ENCODE data around the gene ZNF14. TPM values are rescaled to one million over a fixed set of nuclear protein-coding genes. Genes with fewer than 3 reads are reported as not detected.

Gene ZNF14
- total and polyA plus RNA-seq, 2 of the 4 experiments (the other 2 are of a cell fraction): 1.2 to 5.4 TPM

DNA sequence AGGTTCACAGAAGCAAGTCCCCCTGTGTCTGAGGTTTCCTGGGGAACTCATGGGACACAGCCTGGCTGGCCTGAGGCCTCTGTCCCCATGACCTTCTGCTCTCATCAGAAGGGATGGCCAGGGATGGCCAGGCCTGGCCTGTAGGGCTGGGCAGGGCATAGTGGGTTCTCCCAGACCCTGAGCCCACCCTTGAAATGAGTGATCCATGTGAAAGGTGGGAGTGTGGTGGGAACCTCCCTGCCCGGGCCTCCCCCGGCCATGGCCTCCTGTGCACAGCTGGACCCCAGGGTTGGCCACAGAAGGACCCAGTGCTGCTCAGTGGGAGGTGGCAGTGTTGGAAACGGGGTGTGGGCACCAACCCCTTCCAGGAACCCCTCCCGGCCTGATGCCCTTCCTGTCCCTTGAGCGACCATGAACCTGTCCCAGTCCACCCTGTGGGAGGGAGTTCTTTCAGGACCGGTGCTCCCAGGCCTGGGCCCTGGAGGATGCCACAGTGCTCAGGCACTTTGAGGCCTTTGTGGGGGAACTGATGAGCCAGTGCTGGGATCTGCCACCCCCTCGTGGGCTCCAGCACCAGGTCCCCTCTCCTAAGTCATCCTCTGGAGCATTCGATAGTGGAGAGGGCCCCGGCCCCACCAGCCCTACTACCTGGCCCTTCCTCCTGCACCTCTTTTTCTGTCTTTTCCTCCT lies 15.5 kb upstream of the ZNF14 start:
- H3K9me3 ChIP-seq (ENCODE audit: control insufficient read depth, insufficient read depth, low read length): peaks cover 55% of the 10 kb centered on the region
- no peak overlapping the region for H3K18ac ChIP-seq (ENCODE audit: low read depth, low read length)
- intact Hi-C loops (cut with micrococcal nuclease) (no loop called here), dilution Hi-C loops (cut with HindIII; ENCODE audit: low sequenced_read_pairs, unreplicated experiment) (no loop called here), in situ Hi-C loops (cut with MboI; ENCODE audit: low sequenced_read_pairs) (no loop called here)
- no peak overlapping the region for H2BK5ac ChIP-seq (ENCODE audit: low read depth, low read length, poor library complexity, severe bottlenecking)
- BruUV-seq (replicated peaks): no TSS peak
- ATAC-seq (ENCODE audit: low read depth) (no peak), DNase-seq (no peak)
- no peak overlapping the region for H2AK5ac ChIP-seq (ENCODE audit: low read depth, low read length)
- no peak overlapping the region for H2AK9ac ChIP-seq (replicated peaks; ENCODE audit: low read depth, low read length, poor library complexity)
- H2BK20ac ChIP-seq (ENCODE audit: low read depth, low read length): no peak overlapping the region
- H3K79me1 ChIP-seq (ENCODE audit: low read depth in 1 of 2, low read length in 2 of 2): no peaks in the 10 kb centered on the region
- H2AFZ ChIP-seq (replicated peaks; ENCODE audit: low read length, poor library complexity): no peak overlapping the region
- H4K5ac ChIP-seq (ENCODE audit: low read depth, low read length): no peak overlapping the region
- no peak overlapping the region for H3K27ac ChIP-seq (ENCODE audit: insufficient read depth, low read length)
- no peak overlapping the region for H3K14ac ChIP-seq (replicated peaks; ENCODE audit: low read depth, low read length)
- H3K9me1 ChIP-seq (ENCODE audit: insufficient read depth, low read length): no peaks in the 10 kb centered on the region
- H3K9ac ChIP-seq (ENCODE audit: low read depth, low read length): no peak overlapping the region
- H4K8ac ChIP-seq (ENCODE audit: low read depth in 2 of 2, low read length in 2 of 2): no peak overlapping the region
- H3K4me3 ChIP-seq (ENCODE audit: insufficient read depth, low read depth, low read length): no peak overlapping the region
- CTCF ChIA-PET: no interaction called here
- no peak overlapping the region for H3K23ac ChIP-seq (ENCODE audit: low read depth, low read length)
- no peak overlapping the region for H4K91ac ChIP-seq (ENCODE audit: insufficient read depth, low read depth, low read length)
- H2BK15ac ChIP-seq (ENCODE audit: low read depth, low read length): no peak overlapping the region
- no peaks in the 10 kb centered on the region for H3K36me3 ChIP-seq (ENCODE audit: control insufficient read depth, insufficient read depth, low read length)
- no peaks in the 10 kb centered on the region for H3K4me1 ChIP-seq (ENCODE audit: control insufficient read depth, insufficient read depth, low read length)
- H3K56ac ChIP-seq (ENCODE audit: extremely low read depth, insufficient read depth, low read length): no peak overlapping the region
- H2BK120ac ChIP-seq (ENCODE audit: low read depth, low read length): no peak overlapping the region
- no peaks in the 10 kb centered on the region for H4K20me1 ChIP-seq (ENCODE audit: insufficient read depth, low read length)
- TF ChIP-seq MXI1 (IDR thresholded peaks at IDR 0.05; ENCODE audit: borderline replicate concordance, low read depth, low read length): no peak
- TF ChIP-seq CHD1 (IDR thresholded peaks at IDR 0.05; ENCODE audit: low read depth, low read length): no peak
- TF ChIP-seq, protein P1, sequence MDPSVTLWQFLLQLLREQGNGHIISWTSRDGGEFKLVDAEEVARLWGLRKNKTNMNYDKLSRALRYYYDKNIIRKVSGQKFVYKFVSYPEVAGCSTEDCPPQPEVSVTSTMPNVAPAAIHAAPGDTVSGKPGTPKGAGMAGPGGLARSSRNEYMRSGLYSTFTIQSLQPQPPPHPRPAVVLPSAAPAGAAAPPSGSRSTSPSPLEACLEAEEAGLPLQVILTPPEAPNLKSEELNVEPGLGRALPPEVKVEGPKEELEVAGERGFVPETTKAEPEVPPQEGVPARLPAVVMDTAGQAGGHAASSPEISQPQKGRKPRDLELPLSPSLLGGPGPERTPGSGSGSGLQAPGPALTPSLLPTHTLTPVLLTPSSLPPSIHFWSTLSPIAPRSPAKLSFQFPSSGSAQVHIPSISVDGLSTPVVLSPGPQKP (IDR thresholded peaks at IDR 0.05; ENCODE audit: borderline replicate concordance, low read depth, low read length): no peak
- TF ChIP-seq SMC3 (IDR thresholded peaks at IDR 0.05; ENCODE audit: low read depth, low read length): no peak
- TF ChIP-seq RAD21 (IDR thresholded peaks at IDR 0.05; ENCODE audit: low read length): no peak
- TF ChIP-seq, protein P2, sequence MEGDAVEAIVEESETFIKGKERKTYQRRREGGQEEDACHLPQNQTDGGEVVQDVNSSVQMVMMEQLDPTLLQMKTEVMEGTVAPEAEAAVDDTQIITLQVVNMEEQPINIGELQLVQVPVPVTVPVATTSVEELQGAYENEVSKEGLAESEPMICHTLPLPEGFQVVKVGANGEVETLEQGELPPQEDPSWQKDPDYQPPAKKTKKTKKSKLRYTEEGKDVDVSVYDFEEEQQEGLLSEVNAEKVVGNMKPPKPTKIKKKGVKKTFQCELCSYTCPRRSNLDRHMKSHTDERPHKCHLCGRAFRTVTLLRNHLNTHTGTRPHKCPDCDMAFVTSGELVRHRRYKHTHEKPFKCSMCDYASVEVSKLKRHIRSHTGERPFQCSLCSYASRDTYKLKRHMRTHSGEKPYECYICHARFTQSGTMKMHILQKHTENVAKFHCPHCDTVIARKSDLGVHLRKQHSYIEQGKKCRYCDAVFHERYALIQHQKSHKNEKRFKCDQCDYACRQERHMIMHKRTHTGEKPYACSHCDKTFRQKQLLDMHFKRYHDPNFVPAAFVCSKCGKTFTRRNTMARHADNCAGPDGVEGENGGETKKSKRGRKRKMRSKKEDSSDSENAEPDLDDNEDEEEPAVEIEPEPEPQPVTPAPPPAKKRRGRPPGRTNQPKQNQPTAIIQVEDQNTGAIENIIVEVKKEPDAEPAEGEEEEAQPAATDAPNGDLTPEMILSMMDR (conservative IDR thresholded peaks at IDR 0.05; ENCODE audit: low read depth, low read length): no peak
- TF ChIP-seq RCOR1 (IDR thresholded peaks at IDR 0.05; ENCODE audit: insufficient replicate concordance, low read length): no peak
- TF ChIP-seq MAFK (IDR thresholded peaks at IDR 0.05; ENCODE audit: low read depth, low read length): no peak
- no peak for TF ChIP-seq FOS (IDR thresholded peaks at IDR 0.05; ENCODE audit: low read depth, low read length)
- TF ChIP-seq NFE2L2 (IDR thresholded peaks at IDR 0.05; ENCODE audit: low read depth, low read length): no peak
- no peak for TF ChIP-seq POLR2A (IDR thresholded peaks at IDR 0.05; ENCODE audit: low read depth, low read length)
- no peak for TF ChIP-seq CEBPB (IDR thresholded peaks at IDR 0.05; ENCODE audit: low read depth, low read length)
- no CpG with 5 or more reads among the region's 9 CpGs for WGBS, 2 experiments (ENCODE audit: extremely low coverage in 2 of 2, insufficient read length in 1 of 2)
- no peaks in the 10 kb centered on the region for H3K27me3 ChIP-seq (ENCODE audit: control insufficient read depth, insufficient read depth, low read length)
- POLR2A ChIA-PET (ENCODE audit: unreplicated experiment): no interaction called here
- no peak overlapping the region for H3K4me2 ChIP-seq (ENCODE audit: low read depth, low read length)
- H3K4ac ChIP-seq (ENCODE audit: low read depth, low read length): no peak overlapping the region
